ENCODE results near the gene TACC2. TPM values are rescaled to one million over a fixed set of nuclear protein-coding genes. Genes with fewer than 3 reads are reported as not detected.

The TACC2 gene
- total and polyA plus RNA-seq, 2 experiments from 2014 or later, result 30.8 to 35.9 TPM

GRCh38 chr10:122158362-122158761 is 169.4 kb downstream of the TACC2 start:
- Mint-ChIP-seq H3K4me3 (no peak overlapping the region), H3K27me3 (ENCODE audit: insufficient read depth, low read depth, poor library complexity) (peaks cover 31% of the 10 kb centered on the region), H3K9me3 (no peaks in the 10 kb centered on the region), H3K4me1 (peaks cover 70% of the 10 kb centered on the region), H3K36me3 (ENCODE audit: low read depth) (no peaks in the 10 kb centered on the region; the same call in 1 of the 3 replicates), H3K27ac (no peak overlapping the region)
- Histone ChIP-seq H3K27ac (ENCODE audit: low read depth) (no peak overlapping the region), H3F3A (replicated peaks; ENCODE audit: low read depth) (peaks cover 15% of the 10 kb centered on the region), H3K27me3 (ENCODE audit: insufficient read depth) (no peaks in the 10 kb centered on the region), H2AFZ (no peak overlapping the region), H3K79me2 (replicated peaks; ENCODE audit: insufficient read depth) (peaks cover 5% of the 10 kb centered on the region; the same call in 1 of the 2 replicates), H3K4me3 (no peak overlapping the region), H3K36me3 (ENCODE audit: insufficient read depth) (no peaks in the 10 kb centered on the region), H3K9me2 (ENCODE audit: insufficient read depth) (no peaks in the 10 kb centered on the region), H4K20me1 (replicated peaks; ENCODE audit: insufficient read depth) (no peaks in the 10 kb centered on the region; the same call in 1 of the 2 replicates), H3K4me1 (ENCODE audit: insufficient read depth) (peaks cover 25% of the 10 kb centered on the region), H3K4me2 (no peak overlapping the region)
- DNase-seq (ENCODE audit: low spot score) (no peak), ATAC-seq (no peak)
- TF ChIP-seq EZH2phosphoT487 (IDR thresholded peaks at IDR 0.05; ENCODE audit: unreplicated experiment), result no peak
- TF ChIP-seq REST (IDR thresholded peaks at IDR 0.05; ENCODE audit: unreplicated experiment), result no peak

- Mint-ChIP-seq H3K4me1 (peaks cover 62% of the 10 kb centered on the region), H3K27me3 (ENCODE audit: insufficient read depth, low read depth, poor library complexity) (peaks cover 34% of the 10 kb centered on the region), H3K27ac (no peak overlapping the region), H3K4me3 (no peak overlapping the region), H3K9me3 (no peaks in the 10 kb centered on the region), H3K36me3 (ENCODE audit: low read depth) (no peaks in the 10 kb centered on the region; the same call in 1 of the 3 replicates)
- Histone ChIP-seq H3K4me2 (no peak overlapping the region), H3K79me2 (replicated peaks; ENCODE audit: insufficient read depth) (peaks cover 12% of the 10 kb centered on the region), H2AFZ (no peak overlapping the region), H3K36me3 (ENCODE audit: insufficient read depth) (no peaks in the 10 kb centered on the region), H4K20me1 (replicated peaks; ENCODE audit: insufficient read depth) (no peaks in the 10 kb centered on the region; the same call in 1 of the 2 replicates), H3K9me2 (ENCODE audit: insufficient read depth) (no peaks in the 10 kb centered on the region), H3K27ac (ENCODE audit: low read depth) (no peak overlapping the region), H3K4me1 (ENCODE audit: insufficient read depth) (peaks cover 27% of the 10 kb centered on the region), H3K27me3 (ENCODE audit: insufficient read depth) (peaks cover 3% of the 10 kb centered on the region), H3K4me3 (no peak overlapping the region), H3F3A (replicated peaks; ENCODE audit: low read depth) (peaks cover 15% of the 10 kb centered on the region)
- ATAC-seq (no peak), DNase-seq (ENCODE audit: low spot score) (peak; percentile 44)
- no peak for TF ChIP-seq POLR2AphosphoS5 (IDR thresholded peaks at IDR 0.05; ENCODE audit: low read depth)
- no peak for TF ChIP-seq EZH2 (IDR thresholded peaks at IDR 0.05; ENCODE audit: low read depth, unreplicated experiment)
- TF ChIP-seq REST (IDR thresholded peaks at IDR 0.05; ENCODE audit: unreplicated experiment), result no peak
- TF ChIP-seq ZNF462 (CRISPR knock-in tag; IDR thresholded peaks at IDR 0.05), result no peak
- TF ChIP-seq ZNF331 (CRISPR knock-in tag; IDR thresholded peaks at IDR 0.05; ENCODE audit: low read depth), result no peak
These were observed 170.4 kb downstream of the TACC2 start for GRCh38 chr10:122159141-122159970.
